GM18505 (cell line): ENCODE measurements around the gene ZWILCH.

Experiments
- ATAC-seq: cut with Tn5 transposase; IDR thresholded peaks from one replicate; pipeline ENCODE4 v1.9.1; 2021; ENCODE audit not compliant: unreplicated experiment
- POLR2A ChIP-seq: IDR thresholded peaks from 4 replicates; pipeline ENCODE4 v1.6.1; 2011; ENCODE audit warnings: borderline replicate concordance; ENCODE audit not compliant: insufficient read depth, insufficient read length; ENCODE audit errors: extremely low read depth

ZWILCH gene

DNA sequence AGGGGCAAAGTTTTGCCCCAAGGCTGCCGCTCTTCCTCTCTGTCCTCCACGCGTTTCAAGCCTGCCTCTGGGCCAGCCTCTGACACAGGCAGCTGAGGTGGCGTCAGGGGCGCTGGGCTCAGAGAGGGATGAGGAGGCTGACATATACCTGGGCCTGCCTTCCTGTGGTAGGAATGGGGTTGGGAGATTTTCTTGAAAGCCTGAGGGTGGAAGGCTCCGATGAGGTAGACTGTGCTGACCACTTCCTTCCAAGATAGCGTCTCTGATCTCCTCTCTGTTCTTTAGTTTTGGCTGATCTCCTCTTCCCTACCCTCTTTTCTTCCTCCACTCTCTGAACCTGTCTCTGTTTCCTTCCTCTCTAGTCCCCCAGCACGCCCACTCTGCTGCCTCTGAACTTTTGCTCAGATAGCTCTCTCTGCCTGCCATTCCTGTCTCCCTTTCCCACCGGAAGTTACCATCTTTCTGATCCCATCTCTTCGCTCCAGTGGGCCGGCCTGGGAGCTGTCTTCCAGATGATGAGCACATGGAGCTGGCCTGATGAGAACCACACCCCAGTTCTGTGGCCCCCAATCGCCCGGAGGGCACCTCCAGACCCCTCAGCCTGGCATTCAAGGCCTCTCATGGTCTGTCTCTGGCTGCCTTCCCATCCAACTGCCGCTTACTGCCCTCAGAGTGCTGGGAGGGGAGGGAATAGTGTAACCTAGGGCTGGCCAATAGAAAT lies 93.1 kb downstream of the ZWILCH start:
- TF ChIP-seq POLR2A = no peak
- ATAC-seq = no peak
